H9 (cell line): ENCODE results near the gene SAMD14. TPM values are rescaled to one million over a fixed set of nuclear protein-coding genes. Genes with fewer than 3 reads are reported as not detected.

Source experiments
- DNase-seq: peaks from one replicate; pipeline ENCODE4 v3.0.0-alpha.2; 2017
- H2AFZ ChIP-seq: one replicate; pipeline ENCODE4 v1.6.1; 2013; ENCODE audit warnings: mild to moderate bottlenecking, low read length, control low read depth, moderate library complexity
- H2AK5ac ChIP-seq: 2 replicates; pipeline ENCODE4 v1.6.1; 2013; ENCODE audit warnings: low read length, control low read depth, mixed read lengths; ENCODE audit not compliant: insufficient read length
- H2BK120ac ChIP-seq: one replicate; pipeline ENCODE4 v1.6.1; 2013; ENCODE audit warnings: low read depth, mild to moderate bottlenecking, low read length, control low read depth, inconsistent platforms; ENCODE audit not compliant: poor library complexity, severe bottlenecking
- H2BK12ac ChIP-seq: 2 replicates; pipeline ENCODE4 v1.6.1; 2013; ENCODE audit warnings: low read length, control low read depth, mixed read lengths, low read depth; ENCODE audit not compliant: insufficient read length
- H2BK15ac ChIP-seq: 2 replicates; pipeline ENCODE4 v1.6.1; 2013; ENCODE audit warnings: low read depth, low read length, control low read depth
- H2BK20ac ChIP-seq: one replicate; pipeline ENCODE4 v1.6.1; 2013; ENCODE audit warnings: low read depth, mild to moderate bottlenecking, low read length, control low read depth, inconsistent platforms; ENCODE audit not compliant: poor library complexity, severe bottlenecking
- H2BK5ac ChIP-seq: 2 replicates; pipeline ENCODE4 v1.6.1; 2013; ENCODE audit warnings: low read length, control low read depth, mixed read lengths; ENCODE audit not compliant: insufficient read length
- H3K14ac ChIP-seq: 2 replicates; pipeline ENCODE4 v1.6.1; 2013; ENCODE audit warnings: low read length, control low read depth; ENCODE audit not compliant: insufficient read depth
- H3K18ac ChIP-seq: 2 replicates; pipeline ENCODE4 v1.6.1; 2013; ENCODE audit warnings: low read depth, mild to moderate bottlenecking, mixed read lengths, low read length, control low read depth; ENCODE audit not compliant: insufficient read length
- H3K23ac ChIP-seq: 2 replicates; pipeline ENCODE4 v1.6.1; 2013; ENCODE audit warnings: low read length, control low read depth, mixed read lengths, low read depth; ENCODE audit not compliant: insufficient read length
- H3K23me2 ChIP-seq: 2 replicates; pipeline ENCODE4 v1.6.1; 2013; ENCODE audit warnings: low read depth, mild to moderate bottlenecking, mixed read lengths, low read length, control low read depth; ENCODE audit not compliant: insufficient read length, poor library complexity, severe bottlenecking
- H3K27ac ChIP-seq: 2 replicates; pipeline ENCODE4 v1.5.1; 2013; ENCODE audit warnings: low read length, control low read depth, mixed read lengths, low read depth; ENCODE audit not compliant: insufficient read length
- H3K27me3 ChIP-seq: 2 replicates; pipeline ENCODE4 v1.6.1; 2013; ENCODE audit warnings: low read length, control low read depth, inconsistent platforms; ENCODE audit not compliant: insufficient read depth
- H3K4ac ChIP-seq: 2 replicates; pipeline ENCODE4 v1.6.1; 2013; ENCODE audit warnings: low read depth, mild to moderate bottlenecking, control low read depth, inconsistent platforms, low read length, moderate library complexity
- H3K4me1 ChIP-seq: 2 replicates; pipeline ENCODE4 v1.6.1; 2013; ENCODE audit warnings: low read length, control low read depth, inconsistent platforms; ENCODE audit not compliant: insufficient read depth
- H3K4me2 ChIP-seq: 2 replicates; pipeline ENCODE4 v1.6.1; 2013; ENCODE audit warnings: low read length, control low read depth, mixed read lengths; ENCODE audit not compliant: insufficient read length, insufficient read depth
- H3K56ac ChIP-seq: 2 replicates; pipeline ENCODE4 v1.6.1; 2013; ENCODE audit warnings: low read depth, mild to moderate bottlenecking, mixed read lengths, low read length, control low read depth; ENCODE audit not compliant: insufficient read length
- H3K79me1 ChIP-seq: 2 replicates; pipeline ENCODE4 v1.6.1; 2013; ENCODE audit warnings: low read depth, mild to moderate bottlenecking, moderate library complexity, low read length, control low read depth, inconsistent platforms; ENCODE audit not compliant: insufficient read depth, poor library complexity, severe bottlenecking
- H3K79me2 ChIP-seq: 2 replicates; pipeline ENCODE4 v1.6.1; 2013; ENCODE audit warnings: low read length, control low read depth, inconsistent platforms; ENCODE audit not compliant: insufficient read depth
- H3K9ac ChIP-seq: 2 replicates; pipeline ENCODE4 v1.6.1; 2013; ENCODE audit warnings: low read length, control low read depth, mixed read lengths; ENCODE audit not compliant: insufficient read length; ENCODE audit errors: extremely low read depth
- H3K9me3 ChIP-seq: one replicate; pipeline ENCODE4 v1.6.1; 2013; ENCODE audit warnings: low read depth, low read length, inconsistent platforms; ENCODE audit not compliant: control insufficient read depth
- H3T11ph ChIP-seq: one replicate; pipeline ENCODE4 v1.6.1; 2013; ENCODE audit warnings: mild to moderate bottlenecking, low read length, control low read depth, inconsistent platforms
- H4K20me1 ChIP-seq: one replicate; pipeline ENCODE4 v1.6.1; 2013; ENCODE audit not compliant: control insufficient read depth, insufficient read length, insufficient read depth
- H4K5ac ChIP-seq: 2 replicates; pipeline ENCODE4 v1.6.1; 2013; ENCODE audit warnings: low read depth, mild to moderate bottlenecking, mixed read lengths, low read length, control low read depth; ENCODE audit not compliant: insufficient read length
- H4K8ac ChIP-seq: replicated peaks from 2 replicates; pipeline ENCODE4 v1.6.1; 2013; ENCODE audit warnings: low read length, control low read depth, mixed read lengths, low read depth; ENCODE audit not compliant: insufficient read length
- H4K91ac ChIP-seq: 2 replicates; pipeline ENCODE4 v1.6.1; 2013; ENCODE audit warnings: low read depth, mild to moderate bottlenecking, moderate library complexity, mixed read lengths, low read length, control low read depth; ENCODE audit not compliant: insufficient read length
- H3K27ac Mint-ChIP-seq, 3 experiments: 2 replicates in 2 of 3; 3 replicates in 1 of 3; pipeline ENCODE4 v1.8.0; 2020 to 2021; ENCODE audit warnings: mixed read lengths in 3 of 3, mild to moderate bottlenecking in 1 of 3, moderate library complexity in 1 of 3
- H3K27me3 Mint-ChIP-seq: 2 replicates; pipeline ENCODE4 v1.8.0; 2021; ENCODE audit warnings: low read depth, mild to moderate bottlenecking, moderate library complexity, mixed read lengths
- H3K36me3 Mint-ChIP-seq, 3 experiments: 2 replicates in 2 of 3; 3 replicates in 1 of 3; pipeline ENCODE4 v1.8.0; 2020 to 2021; ENCODE audit warnings: low read depth in 3 of 3, mixed read lengths in 3 of 3; ENCODE audit not compliant: insufficient read depth in 1 of 3
- H3K4me1 Mint-ChIP-seq, 2 experiments: 2 replicates each; pipeline ENCODE4 v1.8.0; 2020; ENCODE audit warnings: mixed read lengths in 2 of 2
- H3K4me3 Mint-ChIP-seq, 2 experiments: 2 replicates in 1 of 2; 3 replicates in 1 of 2; pipeline ENCODE4 v1.8.0; 2020 to 2021; ENCODE audit warnings: mild to moderate bottlenecking in 2 of 2, mixed read lengths in 2 of 2, moderate library complexity in 1 of 2
- H3K9me3 Mint-ChIP-seq, 2 experiments: 2 replicates in 1 of 2; 3 replicates in 1 of 2; pipeline ENCODE4 v1.8.0; 2020; ENCODE audit warnings: mild to moderate bottlenecking in 2 of 2, mixed read lengths in 2 of 2, moderate library complexity in 1 of 2
- WGBS: extraction: QIAGEN DNeasy Blood & Tissue Kit; methylation state at CpG from one replicate; pipeline ENCODE4 v1.1.7; 2013; ENCODE audit warnings: missing lambda C conversion rate, low lambda C conversion rate, mixed read lengths; ENCODE audit not compliant: insufficient read length; ENCODE audit errors: extremely low coverage; 5-methylcytosine and 5-hydroxymethylcytosine counted together
- long read RNA-seq: library from polyadenylated mRNA; unstranded; transcript quantifications from one replicate; pipeline ENCODE4 v2.0.0, GENCODE V29; 2020
- total RNA-seq: library from RNA; stranded (reverse); gene quantifications from 2 replicates; pipeline ENCODE4 v1.2.1, GENCODE V29; 2021
- TF ChIP-seq, protein P1 (sequence below): fragments of 200-600 bp; sonication (generic); conservative IDR thresholded peaks from 3 replicates; pipeline ENCODE4 v1.8.0; 2021; ENCODE audit warnings: antibody characterized with exemption, mild to moderate bottlenecking

The SAMD14 gene
- total RNA-seq: 4.8 and 5.9 TPM in 2 replicates
- long read RNA-seq, full-length matches to known transcripts: 3 of 7 reads
- long read RNA-seq, partial matches to known transcripts: 2 of 7 reads
- long read RNA-seq, other reads (novel, unspliced or antisense): 2 of 7 reads

DNA sequence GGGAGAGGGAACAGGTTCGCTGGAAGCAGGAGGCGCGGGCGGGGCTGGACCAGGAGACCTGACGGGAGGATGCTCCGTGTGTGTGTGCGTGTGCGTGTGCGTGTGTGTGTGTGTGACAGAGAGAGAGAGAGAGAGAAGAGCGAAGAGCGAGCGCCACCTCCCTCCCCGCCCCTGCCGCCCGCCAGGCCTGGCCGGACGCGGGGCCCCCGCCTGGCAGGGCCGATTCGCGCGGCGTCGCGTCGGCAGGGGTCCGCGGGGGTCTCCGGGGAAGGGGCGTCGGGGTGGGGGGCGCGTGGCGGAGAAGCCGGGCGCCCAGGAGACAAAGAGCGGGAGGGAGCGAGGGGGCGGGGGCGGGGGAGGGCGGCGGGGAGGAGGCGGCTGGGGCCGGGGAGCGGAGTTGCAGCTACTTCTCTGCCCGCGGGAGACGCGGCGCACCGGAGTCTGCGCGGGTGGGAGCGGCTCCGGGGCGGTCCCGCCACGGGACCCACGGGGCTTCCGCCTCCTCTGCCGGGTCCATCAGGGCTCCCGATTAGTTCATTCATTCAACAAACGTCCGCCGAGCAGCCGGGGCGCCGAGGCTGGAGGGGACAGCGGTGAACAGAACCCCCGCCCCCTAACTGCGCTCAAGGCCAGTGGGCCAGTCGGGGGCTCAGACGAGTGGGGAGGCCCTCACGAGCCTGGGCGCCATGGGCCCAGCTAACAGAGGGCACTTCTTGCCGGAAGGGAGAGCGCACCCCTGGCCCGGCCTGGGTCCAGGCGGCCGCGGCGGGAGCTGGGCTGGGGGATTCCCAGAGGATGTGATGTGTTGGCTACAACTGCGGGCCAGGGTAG, at the start of gene SAMD14:
Gene SAMD14 (minus strand): TSS at position 433 of the 831 bp plus-strand sequence. CDS start 5,201 bp downstream, outside the sequence.
- peak within 1 kb of the TSS; percentile 83 to 93 for H3K4me3 Mint-ChIP-seq
- Histone ChIP-seq H2BK120ac (no peak within 1 kb of the TSS), H4K8ac (no peak within 1 kb of the TSS), H4K5ac (no peak within 1 kb of the TSS), H4K20me1 (no peaks in the 10 kb centered on the region), H3K27ac (no peak within 1 kb of the TSS), H3K4ac (no peak within 1 kb of the TSS), H3K4me1 (peaks cover 5% of the 10 kb centered on the region; the same call in 1 of the 2 replicates), H3K23me2 (peaks cover 12% of the 10 kb centered on the region), H3K56ac (no peak within 1 kb of the TSS), H2BK15ac (no peak within 1 kb of the TSS), H3T11ph (no peak within 1 kb of the TSS), H3K27me3 (no peaks in the 10 kb centered on the region; the same call in 1 of the 2 replicates), H3K18ac (no peak within 1 kb of the TSS), H3K23ac (no peak within 1 kb of the TSS), H3K4me2 (peak within 1 kb of the TSS; percentile 82), H3K79me1 (no peaks in the 10 kb centered on the region), H2AFZ (no peak within 1 kb of the TSS), H3K79me2 (no peaks in the 10 kb centered on the region), H3K9ac (no peak within 1 kb of the TSS), H2AK5ac (no peak within 1 kb of the TSS), H4K91ac (no peak within 1 kb of the TSS), H2BK12ac (no peak within 1 kb of the TSS), H3K9me3 (no peaks in the 10 kb centered on the region), H2BK5ac (no peak within 1 kb of the TSS), H2BK20ac (no peak within 1 kb of the TSS), H3K14ac (peak within 1 kb of the TSS; percentile 66; the same call in 1 of the 2 replicates)
- H3K9me3 Mint-ChIP-seq: no peaks in the 10 kb centered on the region; a peak in 1 of 5 replicates
- WGBS: no CpG with 5 or more reads among the region's 84 CpGs
- DNase-seq: peak; percentile 60
- TF ChIP-seq, protein P1, sequence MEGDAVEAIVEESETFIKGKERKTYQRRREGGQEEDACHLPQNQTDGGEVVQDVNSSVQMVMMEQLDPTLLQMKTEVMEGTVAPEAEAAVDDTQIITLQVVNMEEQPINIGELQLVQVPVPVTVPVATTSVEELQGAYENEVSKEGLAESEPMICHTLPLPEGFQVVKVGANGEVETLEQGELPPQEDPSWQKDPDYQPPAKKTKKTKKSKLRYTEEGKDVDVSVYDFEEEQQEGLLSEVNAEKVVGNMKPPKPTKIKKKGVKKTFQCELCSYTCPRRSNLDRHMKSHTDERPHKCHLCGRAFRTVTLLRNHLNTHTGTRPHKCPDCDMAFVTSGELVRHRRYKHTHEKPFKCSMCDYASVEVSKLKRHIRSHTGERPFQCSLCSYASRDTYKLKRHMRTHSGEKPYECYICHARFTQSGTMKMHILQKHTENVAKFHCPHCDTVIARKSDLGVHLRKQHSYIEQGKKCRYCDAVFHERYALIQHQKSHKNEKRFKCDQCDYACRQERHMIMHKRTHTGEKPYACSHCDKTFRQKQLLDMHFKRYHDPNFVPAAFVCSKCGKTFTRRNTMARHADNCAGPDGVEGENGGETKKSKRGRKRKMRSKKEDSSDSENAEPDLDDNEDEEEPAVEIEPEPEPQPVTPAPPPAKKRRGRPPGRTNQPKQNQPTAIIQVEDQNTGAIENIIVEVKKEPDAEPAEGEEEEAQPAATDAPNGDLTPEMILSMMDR: no peak
- H3K27me3 Mint-ChIP-seq: peaks cover 42% of the 10 kb centered on the region
- no peak within 1 kb of the TSS for H3K27ac Mint-ChIP-seq
- no peaks in the 10 kb centered on the region; a peak in 2 of 7 replicates for H3K36me3 Mint-ChIP-seq
- peaks cover 32 to 61% of the 10 kb centered on the region in 2 experiments for H3K4me1 Mint-ChIP-seq
